KMS-11 (cell line): ENCODE measurements around the gene KCTD1.

Source experiments
- H2AFZ ChIP-seq: fragments of 200-600 bp; sonication (generic); 2 replicates; pipeline ENCODE4 v1.6.1; 2016; ENCODE audit warnings: antibody characterized with exemption, mixed run types, low read depth
- H3K27ac ChIP-seq: fragments of 200-600 bp; sonication (generic); 2 replicates; pipeline ENCODE4 v1.6.1; 2016; ENCODE audit warnings: mild to moderate bottlenecking, mixed run types
- H3K27me3 ChIP-seq: fragments of 200-600 bp; sonication (generic); 2 replicates; pipeline ENCODE4 v1.6.1; 2017; ENCODE audit warnings: mild to moderate bottlenecking, low read depth, mixed run types, moderate library complexity; ENCODE audit not compliant: insufficient read depth
- H3K36me3 ChIP-seq: fragments of 200-600 bp; sonication (generic); 2 replicates; pipeline ENCODE4 v1.6.1; 2017; ENCODE audit warnings: mild to moderate bottlenecking, mixed run types; ENCODE audit not compliant: insufficient read depth
- H3K4me1 ChIP-seq: fragments of 200-600 bp; sonication (generic); 2 replicates; pipeline ENCODE4 v1.6.1; 2016; ENCODE audit warnings: mild to moderate bottlenecking, low read depth, mixed run types; ENCODE audit not compliant: poor library complexity, severe bottlenecking
- H3K4me2 ChIP-seq: fragments of 200-600 bp; sonication (generic); 2 replicates; pipeline ENCODE4 v1.7.0; 2016; ENCODE audit warnings: mild to moderate bottlenecking, mixed run types
- H3K4me3 ChIP-seq: fragments of 200-600 bp; sonication (generic); IDR thresholded peaks from 2 replicates; pipeline ENCODE4 v1.6.1; 2017; ENCODE audit warnings: low read depth, low read length, mixed read lengths; ENCODE audit not compliant: insufficient read depth
- H3K79me2 ChIP-seq: fragments of 200-600 bp; sonication (generic); 2 replicates; pipeline ENCODE4 v1.6.1; 2016; ENCODE audit warnings: low read depth, mixed run types; ENCODE audit not compliant: insufficient read depth
- H3K9ac ChIP-seq: fragments of 200-600 bp; sonication (generic); 2 replicates; pipeline ENCODE4 v1.6.1; 2016; ENCODE audit warnings: mild to moderate bottlenecking, mixed run types
- H4K20me1 ChIP-seq: fragments of 200-600 bp; sonication (generic); 2 replicates; pipeline ENCODE4 v1.6.1; 2016; ENCODE audit warnings: mild to moderate bottlenecking, mixed run types; ENCODE audit not compliant: insufficient read depth
- TF ChIP-seq, protein P1 (sequence below): fragments of 200-600 bp; sonication (generic); conservative IDR thresholded peaks from 2 replicates; pipeline ENCODE4 v1.6.1; 2017; ENCODE audit warnings: low read depth, mild to moderate bottlenecking, antibody characterized with exemption, low read length, moderate library complexity, mixed read lengths

The KCTD1 gene

DNA sequence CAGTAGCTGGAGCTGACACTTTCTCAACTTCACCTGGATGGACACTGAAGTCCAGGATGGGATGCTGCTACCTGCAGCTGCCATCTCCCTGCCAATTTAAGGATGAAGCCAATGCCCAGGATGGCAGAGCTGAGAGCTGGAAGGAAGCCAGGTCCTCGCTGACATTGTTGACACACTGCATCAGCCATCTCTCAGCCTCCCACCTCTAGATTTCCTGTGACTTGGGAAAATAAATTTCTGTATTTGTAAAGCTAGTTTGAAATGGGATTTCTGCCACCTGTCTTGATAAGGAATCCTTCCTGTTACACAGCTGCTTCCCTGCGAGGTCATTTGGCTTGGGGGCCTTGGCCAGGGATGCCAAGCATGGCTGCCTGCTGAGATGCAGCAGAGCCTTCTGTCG lies 43.5 kb downstream of the KCTD1 start:
- no peak overlapping the region for H2AFZ ChIP-seq
- TF ChIP-seq, protein P1, sequence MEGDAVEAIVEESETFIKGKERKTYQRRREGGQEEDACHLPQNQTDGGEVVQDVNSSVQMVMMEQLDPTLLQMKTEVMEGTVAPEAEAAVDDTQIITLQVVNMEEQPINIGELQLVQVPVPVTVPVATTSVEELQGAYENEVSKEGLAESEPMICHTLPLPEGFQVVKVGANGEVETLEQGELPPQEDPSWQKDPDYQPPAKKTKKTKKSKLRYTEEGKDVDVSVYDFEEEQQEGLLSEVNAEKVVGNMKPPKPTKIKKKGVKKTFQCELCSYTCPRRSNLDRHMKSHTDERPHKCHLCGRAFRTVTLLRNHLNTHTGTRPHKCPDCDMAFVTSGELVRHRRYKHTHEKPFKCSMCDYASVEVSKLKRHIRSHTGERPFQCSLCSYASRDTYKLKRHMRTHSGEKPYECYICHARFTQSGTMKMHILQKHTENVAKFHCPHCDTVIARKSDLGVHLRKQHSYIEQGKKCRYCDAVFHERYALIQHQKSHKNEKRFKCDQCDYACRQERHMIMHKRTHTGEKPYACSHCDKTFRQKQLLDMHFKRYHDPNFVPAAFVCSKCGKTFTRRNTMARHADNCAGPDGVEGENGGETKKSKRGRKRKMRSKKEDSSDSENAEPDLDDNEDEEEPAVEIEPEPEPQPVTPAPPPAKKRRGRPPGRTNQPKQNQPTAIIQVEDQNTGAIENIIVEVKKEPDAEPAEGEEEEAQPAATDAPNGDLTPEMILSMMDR: no peak
- H3K9ac ChIP-seq: no peak overlapping the region
- H3K4me1 ChIP-seq: no peaks in the 10 kb centered on the region
- no peaks in the 10 kb centered on the region for H4K20me1 ChIP-seq
- no peak overlapping the region for H3K4me3 ChIP-seq
- no peak overlapping the region for H3K4me2 ChIP-seq
- no peaks in the 10 kb centered on the region for H3K36me3 ChIP-seq
- no peaks in the 10 kb centered on the region for H3K27me3 ChIP-seq
- no peak overlapping the region for H3K27ac ChIP-seq
- H3K79me2 ChIP-seq: no peaks in the 10 kb centered on the region

DNA sequence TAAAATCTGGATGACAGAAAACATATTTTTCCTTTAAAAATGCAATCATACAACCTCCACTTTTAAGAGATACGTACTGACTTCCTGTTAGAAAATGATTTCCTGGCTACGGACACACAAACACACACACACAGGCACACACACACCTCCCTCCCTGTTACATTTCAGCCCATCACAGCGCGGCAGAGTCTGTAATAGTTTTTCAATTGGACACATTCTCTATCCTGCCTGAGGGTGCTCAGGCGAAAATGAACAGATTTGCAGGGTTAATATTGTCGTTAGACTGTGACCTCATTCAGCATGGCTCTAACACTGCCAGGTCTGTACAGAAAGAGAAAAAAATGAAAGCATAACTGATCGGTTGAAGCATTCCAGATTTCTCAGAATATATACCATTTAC lies 45.0 kb downstream of the KCTD1 start:
- Histone ChIP-seq H3K9ac (no peak overlapping the region), H3K27me3 (no peaks in the 10 kb centered on the region), H3K36me3 (no peaks in the 10 kb centered on the region), H3K4me1 (no peaks in the 10 kb centered on the region), H3K4me3 (no peak overlapping the region), H3K27ac (no peak overlapping the region), H3K4me2 (no peak overlapping the region), H4K20me1 (no peaks in the 10 kb centered on the region), H2AFZ (no peak overlapping the region), H3K79me2 (no peaks in the 10 kb centered on the region)
- TF ChIP-seq, protein P1: no peak

DNA sequence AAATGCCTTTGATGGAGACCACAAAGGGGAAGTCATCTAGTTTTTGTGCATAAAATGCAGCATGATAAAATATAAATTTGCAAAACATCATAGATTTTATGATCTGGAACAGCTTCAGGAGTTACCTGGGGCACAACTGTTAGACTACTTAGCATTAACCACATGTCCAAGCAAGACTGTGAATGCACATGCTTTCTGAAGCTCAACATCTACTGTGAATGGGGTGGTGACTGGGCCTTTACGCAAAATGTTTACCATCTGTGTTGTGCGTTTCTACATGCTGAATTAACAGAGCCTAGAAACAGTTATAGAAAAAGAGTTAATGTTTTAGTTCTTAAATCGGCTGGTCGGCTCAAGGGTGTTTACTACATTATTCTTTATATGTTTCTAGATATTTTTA lies 45.5 kb downstream of the KCTD1 start:
- no peak overlapping the region for H2AFZ ChIP-seq
- TF ChIP-seq, protein P1: no peak
- H3K4me3 ChIP-seq: no peak overlapping the region
- no peaks in the 10 kb centered on the region for H3K4me1 ChIP-seq
- H4K20me1 ChIP-seq: no peaks in the 10 kb centered on the region
- no peaks in the 10 kb centered on the region for H3K36me3 ChIP-seq
- H3K27me3 ChIP-seq: no peaks in the 10 kb centered on the region
- no peak overlapping the region for H3K27ac ChIP-seq
- H3K9ac ChIP-seq: no peak overlapping the region
- H3K4me2 ChIP-seq: no peak overlapping the region
- H3K79me2 ChIP-seq: no peaks in the 10 kb centered on the region

DNA sequence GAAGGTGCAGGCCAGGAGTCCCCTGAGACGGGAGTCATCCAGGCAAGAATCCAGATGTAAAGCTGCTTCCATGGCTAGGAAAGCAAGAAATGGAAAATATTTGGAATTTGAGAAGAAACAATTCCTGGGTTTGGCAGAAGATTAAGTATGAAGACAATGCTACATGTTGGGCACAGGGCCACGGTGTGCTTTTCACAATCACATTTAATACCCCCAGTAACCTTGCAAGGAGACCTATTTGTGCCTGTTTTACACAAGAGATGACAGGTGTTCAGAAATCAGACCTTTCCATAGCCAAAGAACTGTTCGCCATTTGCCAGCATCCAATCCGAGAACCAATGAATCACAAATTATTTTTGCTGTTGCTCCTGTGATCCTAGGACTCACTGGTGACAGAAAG lies 50.5 kb downstream of the KCTD1 start:
- H3K9ac ChIP-seq: no peak overlapping the region
- H3K4me1 ChIP-seq: no peaks in the 10 kb centered on the region
- H3K79me2 ChIP-seq: no peaks in the 10 kb centered on the region
- no peak overlapping the region for H3K4me3 ChIP-seq
- no peaks in the 10 kb centered on the region for H3K36me3 ChIP-seq
- TF ChIP-seq, protein P1: no peak
- H3K27me3 ChIP-seq: no peaks in the 10 kb centered on the region
- no peak overlapping the region for H3K4me2 ChIP-seq
- no peak overlapping the region for H2AFZ ChIP-seq
- no peak overlapping the region for H3K27ac ChIP-seq
- no peaks in the 10 kb centered on the region for H4K20me1 ChIP-seq

DNA sequence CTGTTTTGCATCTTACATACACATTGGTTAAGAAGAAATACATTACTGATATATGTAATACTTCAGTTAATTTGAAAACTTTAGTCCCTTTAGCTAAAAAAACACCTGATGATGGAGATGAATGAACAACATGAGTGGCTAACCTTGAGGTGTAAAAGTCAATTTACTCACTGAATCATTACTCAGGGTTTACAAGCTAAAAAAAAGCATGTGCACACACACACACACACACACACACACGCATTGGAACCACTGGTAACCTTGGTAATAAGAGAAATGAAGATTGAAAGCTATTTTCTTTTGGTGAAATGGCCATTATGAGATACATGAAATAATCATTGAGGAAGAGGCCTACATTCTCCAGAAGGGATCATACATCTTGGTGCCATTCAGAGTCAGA lies 51.8 kb downstream of the KCTD1 start:
- Histone ChIP-seq H3K9ac (no peak overlapping the region), H3K27me3 (no peaks in the 10 kb centered on the region), H3K27ac (no peak overlapping the region), H3K4me3 (no peak overlapping the region), H3K4me1 (no peaks in the 10 kb centered on the region), H3K36me3 (no peaks in the 10 kb centered on the region), H3K4me2 (no peak overlapping the region), H4K20me1 (no peaks in the 10 kb centered on the region), H3K79me2 (no peaks in the 10 kb centered on the region), H2AFZ (no peak overlapping the region)
- TF ChIP-seq, protein P1: no peak
